Islet of Langerhans (tissue), 1 donor: ENCODE measurements around the gene AGMO.

Source experiments
- FAIRE-seq: peaks from one replicate; lab custom pipeline; 2011; peaks lifted over from hg19 to GRCh38; lab: Jason Lieb, UNC

The AGMO gene

DNA sequence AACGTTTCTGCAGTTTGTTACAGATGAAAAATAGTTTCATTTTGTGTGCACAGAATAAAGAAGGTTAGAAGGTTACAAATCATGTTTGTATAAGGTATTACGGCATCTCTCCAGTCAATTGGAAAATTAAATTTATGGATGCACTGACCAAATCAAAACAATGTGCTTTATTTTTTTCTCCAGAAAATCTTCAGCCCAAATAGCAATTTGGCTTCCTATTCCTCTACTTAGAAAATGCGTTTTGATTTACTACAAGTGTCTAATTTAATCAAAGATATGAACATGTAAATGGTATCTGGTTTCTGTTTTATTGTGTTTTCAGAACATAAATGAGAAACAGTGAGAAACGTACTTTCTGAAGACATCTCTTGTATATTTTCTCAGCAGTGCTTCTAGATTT, 63.4 kb downstream of the AGMO start:
- no peak for FAIRE-seq

DNA sequence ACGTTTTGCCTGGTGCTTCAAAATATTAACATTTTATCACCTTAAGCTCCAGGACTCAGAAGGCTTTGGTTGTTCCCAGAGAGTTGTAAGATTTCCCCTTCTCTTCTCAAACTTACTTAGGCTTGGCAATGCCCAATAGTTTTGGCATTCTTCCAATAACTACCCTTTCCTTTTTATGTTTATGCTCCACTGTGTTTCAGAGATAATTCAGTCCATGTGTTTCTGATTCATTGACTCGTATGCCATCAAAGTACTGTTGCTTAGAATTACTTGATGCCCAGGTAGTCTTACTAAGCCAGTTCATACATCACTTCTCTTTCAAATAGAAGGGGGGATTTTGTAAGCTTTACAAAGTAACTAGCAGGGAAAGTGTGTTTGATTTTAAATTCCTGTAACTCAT, 66.6 kb downstream of the AGMO start:
- FAIRE-seq = no peak

DNA sequence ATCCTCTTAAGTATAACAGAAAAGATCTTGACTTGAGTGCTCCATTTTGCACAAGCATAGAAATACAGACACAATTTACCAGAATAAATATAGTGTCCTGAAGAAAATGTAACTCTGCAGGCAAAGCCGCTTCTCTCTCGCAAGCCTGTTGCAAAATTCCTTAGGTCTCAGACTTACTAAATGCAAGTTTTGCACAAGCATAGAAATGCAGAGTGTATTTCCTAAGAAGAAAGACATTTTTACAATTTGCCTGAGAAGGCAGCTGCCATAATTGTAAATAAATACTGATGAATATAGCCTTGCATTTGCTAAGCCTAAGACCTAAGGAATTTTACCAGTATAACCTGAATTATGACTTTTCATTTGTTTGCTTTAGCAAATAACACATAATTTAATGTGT, 67.1 kb downstream of the AGMO start:
- FAIRE-seq = no peak

DNA sequence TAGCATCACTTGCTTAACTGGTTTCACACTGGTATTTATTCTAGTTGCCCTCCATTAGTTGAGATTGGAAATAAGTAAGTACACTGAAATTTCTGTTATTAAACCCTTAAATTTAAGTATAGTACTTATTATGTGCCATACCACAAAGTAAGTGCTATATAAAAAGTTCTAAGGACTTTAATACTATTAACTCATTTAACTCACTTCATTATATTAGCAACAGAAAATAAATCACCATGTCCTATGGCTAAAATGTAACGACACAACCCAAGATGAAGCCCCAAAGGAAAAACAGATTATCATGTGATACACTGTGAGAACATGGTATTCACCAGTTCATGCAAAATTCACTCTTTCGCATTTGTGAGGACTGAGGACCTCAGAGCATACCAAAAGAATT, 70.5 kb downstream of the AGMO start:
- FAIRE-seq = no peak

DNA sequence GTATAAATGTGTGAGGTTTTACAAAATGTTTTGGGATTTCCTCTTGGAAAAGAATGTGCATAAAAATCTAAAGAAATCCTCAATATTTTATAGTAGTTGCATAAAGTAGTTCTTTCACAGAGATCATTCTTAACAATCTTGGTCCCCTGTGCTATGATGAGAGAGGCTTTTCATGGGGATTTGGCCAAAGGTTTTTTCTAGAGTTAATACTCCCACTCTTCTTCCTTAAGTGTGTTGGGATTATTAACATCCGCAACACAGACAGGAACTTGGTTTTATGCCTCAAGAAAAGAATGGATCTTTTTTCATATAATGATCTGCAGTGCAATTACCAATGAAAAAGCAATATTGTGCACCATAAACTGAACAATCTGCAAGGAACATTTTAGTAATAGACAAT, 71.5 kb downstream of the AGMO start:
- FAIRE-seq = peak; percentile 5

DNA sequence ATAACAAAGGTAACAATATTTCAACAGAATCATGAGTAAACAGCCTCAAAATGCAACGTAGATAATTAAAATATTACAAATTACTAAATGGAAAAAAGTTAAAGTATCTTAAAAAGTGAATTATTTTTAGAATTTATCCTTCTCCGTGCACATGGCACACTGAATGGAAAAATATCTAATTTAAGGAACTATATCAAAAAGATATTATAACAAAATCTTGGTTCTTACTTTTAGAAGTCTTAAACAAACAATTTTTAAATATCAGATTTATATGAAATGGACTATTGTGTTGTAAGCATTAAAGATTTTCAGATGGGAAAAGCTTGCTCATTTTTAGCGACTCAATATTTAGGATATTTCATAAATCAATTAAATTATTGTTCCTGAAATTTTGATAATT, 72.0 kb downstream of the AGMO start:
- FAIRE-seq = no peak

DNA sequence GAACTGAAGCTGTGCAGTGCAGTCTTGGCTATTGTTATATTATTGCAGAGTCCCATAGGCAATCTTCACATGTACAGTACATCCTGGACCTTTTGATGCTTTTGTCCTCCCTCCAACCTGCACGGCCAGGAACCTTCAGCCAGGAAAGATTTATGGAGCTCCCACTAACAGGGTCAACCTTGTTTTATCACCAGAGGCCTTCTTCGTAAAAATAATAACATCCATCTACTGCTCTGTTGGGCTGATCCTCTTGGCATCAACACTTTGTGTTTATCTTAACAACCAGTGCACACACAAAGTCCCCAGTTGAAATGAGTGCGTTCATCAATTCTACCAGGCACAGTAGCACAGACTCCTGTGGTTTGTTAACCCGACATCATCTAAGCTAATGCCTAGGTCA, 72.4 kb downstream of the AGMO start:
- no peak for FAIRE-seq

DNA sequence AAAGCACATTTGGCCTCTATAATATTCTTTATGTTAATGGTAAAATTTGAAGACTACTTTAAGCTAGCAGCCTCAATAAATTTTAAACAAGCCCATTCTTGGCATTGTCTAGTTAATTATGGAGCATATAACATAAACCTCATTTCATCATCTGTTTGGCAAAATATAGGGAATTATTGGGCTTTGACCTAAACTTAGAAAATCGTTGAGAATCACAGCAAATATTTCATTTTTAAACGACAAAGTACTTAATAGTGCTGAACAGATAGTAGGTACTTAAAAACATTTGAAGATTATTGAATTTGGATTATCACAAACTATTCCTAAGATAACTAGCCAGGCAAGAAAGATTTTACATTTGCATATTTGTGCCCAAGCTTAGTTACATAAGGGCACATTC, 73.4 kb downstream of the AGMO start:
- FAIRE-seq = no peak

DNA sequence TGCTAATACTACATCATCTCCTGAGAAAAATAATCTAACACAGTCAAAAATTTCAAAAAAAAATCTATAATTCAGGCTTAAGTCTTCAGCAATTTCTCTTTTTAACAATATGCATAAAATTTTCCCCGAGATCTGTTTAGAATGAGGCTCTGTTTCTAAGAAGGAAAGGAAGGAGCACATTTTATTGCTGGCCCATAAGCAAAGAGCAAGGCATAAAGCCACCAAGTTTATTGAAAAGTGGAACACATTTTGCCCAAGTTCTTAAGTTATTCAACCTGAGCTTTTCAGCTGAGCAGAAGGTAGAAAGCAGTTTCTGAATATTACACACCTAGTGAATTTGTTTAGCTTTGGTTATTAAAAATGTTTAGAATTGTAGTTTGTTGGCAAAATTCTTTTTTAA, 73.9 kb downstream of the AGMO start:
- FAIRE-seq = no peak

DNA sequence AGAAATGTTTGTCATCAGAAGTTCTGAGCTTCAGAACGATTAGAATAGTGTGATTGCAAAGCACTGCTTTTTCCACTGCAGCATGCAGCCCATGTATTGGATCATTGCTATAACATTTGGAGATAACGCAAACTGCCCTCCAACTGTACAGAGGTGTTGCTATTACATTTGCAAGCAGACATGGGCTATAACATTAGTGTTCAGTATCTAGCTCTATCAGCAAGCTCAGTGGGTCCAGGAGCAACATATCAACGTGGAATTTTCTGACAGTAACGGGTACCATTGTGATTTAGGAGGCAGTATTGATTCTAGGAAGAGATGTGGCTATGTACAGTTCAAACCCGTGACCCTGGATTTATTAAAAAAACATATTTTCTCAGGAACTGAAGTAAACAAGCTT, 75.8 kb downstream of the AGMO start:
- no peak for FAIRE-seq

DNA sequence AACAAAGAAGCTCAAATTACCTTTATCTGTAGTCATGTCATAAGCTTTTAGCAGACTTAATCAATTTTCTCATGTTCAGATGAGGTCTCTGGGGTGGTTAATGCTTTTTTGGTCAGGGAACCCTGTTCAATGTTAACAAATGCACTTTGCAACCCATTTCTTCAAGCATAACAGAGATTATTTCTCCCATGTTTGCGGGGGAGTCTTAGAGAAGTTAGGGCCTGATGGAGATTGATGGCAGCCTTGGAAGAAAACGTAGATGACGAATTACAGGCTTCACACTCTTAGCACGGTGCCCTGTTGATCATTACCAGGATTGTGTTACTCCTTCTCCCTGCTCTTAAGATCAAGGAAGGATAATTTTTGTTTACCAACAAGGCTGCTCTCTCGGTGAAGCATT, 76.4 kb downstream of the AGMO start:
- no peak for FAIRE-seq

DNA sequence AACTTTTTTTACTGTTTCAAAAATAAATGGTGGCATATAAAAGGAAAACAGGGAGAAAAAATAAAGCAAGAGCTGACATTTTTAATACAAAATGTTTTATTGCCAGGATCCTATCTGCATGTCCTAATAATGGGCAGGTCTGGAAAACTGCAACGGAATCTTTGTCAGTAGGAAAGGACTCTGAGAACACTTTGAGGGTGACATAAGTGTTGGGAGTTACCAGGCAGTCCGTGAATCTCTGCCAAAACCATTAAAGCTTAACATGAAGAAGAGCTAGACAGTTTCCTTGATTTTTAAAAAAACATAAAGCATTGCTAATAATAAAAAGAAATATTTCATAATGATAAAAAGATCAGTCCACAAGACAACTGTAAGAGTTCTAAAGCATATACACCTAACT, 80.7 kb downstream of the AGMO start:
- FAIRE-seq = no peak

DNA sequence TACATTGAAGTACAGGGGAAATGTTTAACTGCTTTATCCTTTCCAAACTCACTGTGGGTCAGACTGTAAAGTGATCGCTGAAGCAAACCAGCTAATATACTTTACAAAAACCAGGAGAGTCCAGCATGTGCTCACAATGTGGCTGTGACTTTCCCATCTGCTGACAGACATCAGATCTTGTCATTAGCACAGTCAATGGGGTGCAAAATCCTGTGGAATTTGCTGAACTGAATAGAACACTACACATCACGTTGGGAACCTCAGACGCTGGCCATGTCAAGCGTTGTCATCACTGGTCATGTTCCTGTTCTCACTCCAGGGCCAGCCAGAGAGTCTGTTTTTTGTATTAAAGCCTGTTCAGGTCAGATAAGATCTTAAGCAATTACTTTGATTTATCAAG, 83.4 kb downstream of the AGMO start:
- FAIRE-seq = no peak

DNA sequence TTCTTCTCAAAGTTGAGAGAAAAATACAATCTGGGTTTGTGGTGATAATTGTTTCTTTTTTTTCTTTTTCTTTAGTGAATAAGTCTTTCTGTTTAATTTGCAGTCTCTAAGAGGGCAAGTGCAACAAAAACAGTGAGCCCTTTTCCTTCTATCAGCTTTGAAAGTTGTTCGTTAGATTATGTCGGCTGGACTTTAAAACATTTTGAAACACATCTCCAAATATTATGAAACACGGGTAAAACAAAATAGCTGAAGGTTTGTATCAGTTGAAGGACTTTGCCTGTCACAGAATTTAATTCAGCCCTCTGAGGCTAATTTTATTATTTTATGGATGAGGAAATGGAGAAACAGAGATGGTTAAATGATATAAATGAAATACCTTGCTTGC, 85.3 kb downstream of the AGMO start:
- FAIRE-seq = no peak

DNA sequence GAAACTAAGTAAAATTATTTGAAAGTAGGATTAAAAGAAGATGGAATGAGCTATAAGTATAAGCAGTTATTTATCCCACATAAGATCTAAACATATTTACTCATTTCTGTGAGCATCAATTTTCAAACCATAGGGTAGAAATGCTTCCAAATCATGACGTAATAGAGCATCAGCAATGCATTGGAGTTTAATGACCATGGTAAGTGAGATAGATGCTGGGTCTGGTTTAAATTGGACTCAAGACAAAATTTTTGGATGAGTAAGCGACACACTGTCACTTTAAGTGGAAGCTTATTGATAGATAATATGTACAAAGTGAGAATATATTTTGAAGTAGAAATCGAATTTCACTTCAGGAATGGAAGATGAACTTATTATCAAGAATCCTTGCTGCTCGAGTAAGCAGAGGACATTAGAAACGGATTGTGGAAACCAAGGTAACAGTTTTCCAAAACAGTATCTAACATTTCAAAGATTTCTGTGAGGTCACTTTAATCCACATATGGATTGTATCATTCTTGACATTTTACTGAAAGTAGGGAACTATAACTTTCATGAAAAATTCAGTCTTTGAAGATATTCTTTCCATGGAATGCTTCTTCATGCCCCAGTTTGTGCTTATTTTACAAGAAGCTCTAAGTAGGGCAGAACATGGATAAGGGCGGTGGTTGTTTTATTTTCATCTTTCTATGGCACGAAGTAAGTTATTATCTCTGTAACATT, 85.8 kb downstream of the AGMO start:
- no peak for FAIRE-seq

DNA sequence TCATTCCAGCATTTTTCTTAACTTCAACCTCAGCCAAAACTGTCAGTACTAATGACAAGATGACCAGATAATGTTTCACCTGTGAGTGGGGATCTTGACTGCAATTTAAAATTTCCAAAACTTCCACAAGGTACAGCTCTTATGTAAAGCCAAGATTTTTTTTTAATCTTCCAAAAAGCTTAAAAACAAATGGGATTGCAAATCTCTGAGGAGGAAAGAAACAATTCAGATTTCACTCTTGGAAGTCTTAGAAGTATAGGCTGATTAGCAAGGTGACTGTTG, 90.2 kb downstream of the AGMO start:
- no peak for FAIRE-seq

DNA sequence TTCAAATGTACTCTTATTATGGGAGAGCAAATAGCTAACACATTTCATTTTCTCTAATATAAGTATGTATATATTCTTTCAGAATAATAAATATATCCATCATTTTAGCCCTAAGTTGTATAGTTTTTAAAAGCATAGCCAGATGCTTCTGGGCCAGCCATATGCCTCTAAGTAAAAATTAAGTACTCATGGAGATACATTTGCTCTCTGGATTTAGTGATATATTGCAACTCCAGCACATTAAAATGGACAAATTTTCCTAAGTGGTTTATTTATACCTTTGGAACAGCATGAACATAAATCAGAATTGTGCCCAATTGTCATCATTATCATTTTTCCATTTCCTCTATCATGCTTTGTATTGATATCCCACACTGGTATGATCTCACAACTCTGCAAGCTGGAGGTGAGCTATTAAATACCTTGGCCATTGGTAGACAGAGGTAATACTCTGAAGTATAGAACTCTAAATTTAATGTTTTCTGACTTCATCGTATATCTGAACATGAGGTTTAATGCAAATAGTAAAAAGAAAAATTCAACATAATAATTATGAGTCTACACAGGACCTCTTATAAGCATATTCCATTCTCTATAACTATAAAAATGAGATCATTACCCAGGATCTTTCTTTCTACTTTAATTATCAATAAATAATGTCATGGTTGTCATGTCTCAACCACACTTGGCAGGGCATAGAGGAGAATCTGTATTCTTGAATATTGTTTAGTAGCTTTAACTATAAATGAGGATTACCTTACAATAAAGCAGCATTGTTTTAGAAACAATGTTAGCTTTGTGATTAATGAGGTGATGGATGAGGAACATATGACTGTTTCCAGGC, 90.8 kb downstream of the AGMO start:
- FAIRE-seq = no peak

DNA sequence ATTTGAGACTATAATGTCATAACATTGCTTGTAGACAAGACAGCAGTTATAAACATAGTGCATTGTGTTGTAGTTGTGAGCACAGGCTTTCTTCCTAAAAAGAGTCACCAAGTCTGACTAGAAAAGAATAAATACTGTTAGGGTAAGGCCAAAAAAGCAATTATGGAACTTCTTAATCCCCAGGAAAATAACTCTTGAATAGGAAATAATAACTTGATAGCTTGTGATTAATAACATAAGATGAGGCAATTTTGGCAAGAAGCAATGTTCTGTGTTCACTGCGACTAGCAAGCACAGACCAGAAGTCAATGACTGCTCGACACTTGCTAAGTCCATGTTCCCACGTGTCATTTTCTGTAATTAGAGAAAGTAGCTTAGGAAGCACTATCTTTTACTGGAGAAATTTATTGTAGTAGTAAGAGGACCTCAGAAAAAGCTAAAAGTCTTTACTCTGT, 97.1 kb downstream of the AGMO start:
- no peak for FAIRE-seq

DNA sequence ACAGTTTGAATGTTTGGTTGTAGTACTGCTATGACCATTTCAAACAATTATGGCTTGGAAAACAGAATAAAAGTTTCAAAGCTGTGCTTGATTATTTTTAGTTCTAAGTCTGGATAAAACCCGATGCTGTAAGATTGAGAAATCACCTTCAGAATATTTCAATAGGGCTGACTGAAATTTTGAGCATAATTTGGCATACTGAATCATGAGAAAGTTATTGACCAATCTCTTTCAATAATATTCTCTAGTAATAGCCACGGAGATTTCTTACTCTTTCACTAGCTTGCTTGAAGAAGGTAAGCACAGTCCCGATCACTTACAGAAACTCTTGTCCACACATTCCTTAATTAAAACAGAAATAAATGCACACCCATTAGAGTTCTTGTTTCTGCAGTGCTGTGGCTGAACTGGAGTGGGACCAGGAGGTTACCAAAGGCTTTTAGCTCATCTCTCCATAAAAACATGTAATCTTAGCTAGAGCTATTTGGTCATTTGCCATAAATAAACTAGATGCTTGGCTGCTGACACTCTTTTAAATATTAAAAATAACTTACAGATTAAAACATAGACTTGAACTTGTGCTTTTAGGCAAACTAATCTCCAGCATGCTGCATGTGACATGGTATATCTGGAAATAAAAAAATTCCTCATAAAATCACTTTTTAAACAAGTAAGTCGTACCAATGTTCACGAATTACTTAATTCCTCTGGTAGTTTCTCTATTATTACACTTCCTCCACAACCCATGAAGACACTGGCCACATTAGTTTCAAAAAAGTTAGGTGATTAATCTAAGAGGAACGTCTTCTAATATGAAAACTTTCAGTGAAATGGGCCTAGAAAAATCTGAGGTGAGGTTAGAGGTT, 97.8 kb downstream of the AGMO start:
- no peak for FAIRE-seq

DNA sequence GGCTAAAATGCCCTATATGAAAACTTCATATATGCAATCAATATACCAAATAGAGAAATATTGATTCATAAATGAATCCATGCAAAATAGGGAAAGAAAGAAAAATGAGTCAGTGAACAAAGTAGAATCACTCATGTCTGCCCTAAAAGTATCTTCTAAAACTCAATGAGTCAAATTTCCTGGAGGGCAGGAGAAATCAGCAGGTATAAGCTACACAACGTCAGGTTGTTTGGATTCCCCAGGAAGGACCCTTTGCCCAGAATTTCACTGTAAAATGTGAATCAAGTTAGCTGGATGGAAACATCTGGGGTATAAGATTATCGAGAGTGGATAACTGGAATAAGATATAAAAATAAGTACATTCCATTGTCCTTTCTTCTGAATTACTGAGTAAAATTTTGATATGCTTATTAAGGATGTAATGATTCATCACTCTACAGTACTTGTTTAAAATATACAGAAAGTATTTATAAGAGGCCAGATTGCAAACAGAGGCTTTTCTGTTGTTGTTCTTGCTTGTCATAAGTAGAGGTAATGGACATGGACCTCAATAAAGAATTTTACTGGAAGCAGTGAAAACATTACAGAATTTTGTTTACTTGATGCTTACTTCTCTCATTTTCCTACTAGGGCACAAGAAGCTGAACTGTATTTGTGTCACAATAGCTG, 99.0 kb downstream of the AGMO start:
- FAIRE-seq = no peak

DNA sequence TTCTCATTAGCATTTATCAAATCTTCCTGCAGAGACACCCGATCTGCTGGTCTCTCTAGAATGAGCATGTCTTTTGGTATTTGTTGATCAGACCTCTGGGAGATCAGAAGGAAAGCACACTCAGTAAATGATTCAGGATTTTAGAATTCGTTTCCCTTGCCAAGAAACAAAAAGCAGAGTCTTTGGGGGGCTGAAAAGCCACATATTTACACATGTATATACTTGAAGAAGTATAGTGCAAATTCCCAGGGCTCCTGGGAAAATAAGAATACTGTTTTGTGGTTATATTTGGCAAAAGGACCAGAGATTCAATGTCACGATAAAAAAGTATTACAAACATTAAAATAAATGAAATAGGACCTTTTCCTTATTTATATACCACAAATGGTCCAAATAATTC, 100.2 kb downstream of the AGMO start:
- FAIRE-seq = no peak

DNA sequence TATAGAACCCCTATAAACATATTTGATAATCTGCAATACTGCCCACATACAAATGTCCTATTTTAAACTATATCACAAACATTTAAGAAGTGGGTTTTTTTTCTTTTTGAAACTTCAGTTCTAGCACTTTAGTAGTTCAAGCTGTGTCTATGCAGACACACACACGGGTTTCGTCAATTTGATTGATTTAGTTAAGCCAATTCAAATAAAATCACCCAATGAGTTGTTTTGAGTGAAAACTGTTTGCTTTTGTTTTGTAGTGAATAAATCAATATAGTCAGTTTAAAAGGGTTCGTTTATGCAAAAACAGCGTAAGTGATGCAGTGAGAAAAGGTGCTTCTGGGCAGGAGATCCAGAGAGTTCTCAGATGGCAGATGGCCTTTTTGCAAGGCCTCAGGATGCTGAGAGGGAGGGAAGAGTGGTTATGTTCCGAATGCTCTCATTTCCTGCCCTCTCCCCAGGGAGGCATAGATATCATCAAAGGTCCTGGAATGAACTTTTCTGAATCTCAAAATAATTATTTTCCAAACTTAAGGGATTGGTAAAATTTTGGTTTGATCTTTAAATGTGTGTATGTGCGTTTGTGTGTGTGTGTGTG, 102.7 kb downstream of the AGMO start:
- FAIRE-seq = no peak
